ENCODE data around the gene SRSF8.
"Not testable (repeated sequence)": the region's sequence is repeated elsewhere in the genome, so short reads cannot be mapped to it uniquely, and the experiment has no call there.

Gene SRSF8

DNA sequence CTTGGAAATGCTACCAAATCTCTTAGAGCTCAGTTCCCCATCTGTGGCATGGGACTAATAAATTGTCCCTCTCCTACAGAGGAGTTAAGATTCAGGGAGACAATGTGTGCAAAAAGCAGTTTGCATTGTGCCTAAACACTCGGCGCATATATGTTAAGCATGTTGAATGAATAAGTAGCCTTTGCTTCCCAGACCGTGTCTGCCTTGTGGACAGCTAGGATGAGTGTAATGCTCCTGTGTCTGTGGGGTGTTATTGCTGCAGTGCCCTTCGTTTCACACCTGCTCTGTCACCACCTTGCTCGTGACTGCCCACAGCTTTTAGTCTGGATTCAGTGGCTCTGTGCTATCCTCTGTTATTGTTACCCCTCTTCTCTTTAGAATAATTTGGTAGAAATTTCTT, 37.0 kb downstream of the SRSF8 start:
- DNase-seq (ENCODE audit: insufficient read length, low spot score) (no peak), FAIRE-seq (no peak)
- TF ChIP-seq POLR2A (IDR thresholded peaks at IDR 0.05; ENCODE audit: low read depth, low read length) (no peak), POLR2AphosphoS5 (IDR thresholded peaks at IDR 0.05; ENCODE audit: low read depth, low read length) (no peak), SPI1 (IDR thresholded peaks at IDR 0.05; ENCODE audit: low read depth, low read length) (no peak), POU2F2 (IDR thresholded peaks at IDR 0.05; ENCODE audit: low read depth, low read length) (no peak)

GRCh38 chr11:95104121-95104830, 37.6 kb downstream of the SRSF8 start:
- TF ChIP-seq TAF1 (IDR thresholded peaks at IDR 0.05; ENCODE audit: low read depth, low read length) = no peak
- no peak for TF ChIP-seq POLR2AphosphoS5 (IDR thresholded peaks at IDR 0.05; ENCODE audit: low read depth, low read length)
- no peak for TF ChIP-seq SPI1 (IDR thresholded peaks at IDR 0.05; ENCODE audit: low read depth, low read length)
- no peak for TF ChIP-seq PAX5 (IDR thresholded peaks at IDR 0.05; ENCODE audit: insufficient read depth, low read length, severe bottlenecking)
- TF ChIP-seq POLR2A (IDR thresholded peaks at IDR 0.05; ENCODE audit: low read depth, low read length) = no peak
- no peak for TF ChIP-seq POU2F2 (IDR thresholded peaks at IDR 0.05; ENCODE audit: low read depth, low read length)
- DNase-seq (ENCODE audit: insufficient read length, low spot score) (no peak), FAIRE-seq (no peak)

- DNase-seq (ENCODE audit: insufficient read length, low spot score) = no peak
- no peak for TF ChIP-seq PAX5 (IDR thresholded peaks at IDR 0.05; ENCODE audit: insufficient read depth, low read length, severe bottlenecking)
- no peak for TF ChIP-seq TAF1 (IDR thresholded peaks at IDR 0.05; ENCODE audit: low read depth, low read length)
- no peak for TF ChIP-seq POLR2AphosphoS5 (IDR thresholded peaks at IDR 0.05; ENCODE audit: low read depth, low read length)
- TF ChIP-seq POU2F2 (IDR thresholded peaks at IDR 0.05; ENCODE audit: low read depth, low read length) = no peak
- no peak for TF ChIP-seq POLR2A (IDR thresholded peaks at IDR 0.05; ENCODE audit: low read depth, low read length)
- TF ChIP-seq SPI1 (IDR thresholded peaks at IDR 0.05; ENCODE audit: low read depth, low read length) = no peak
- FAIRE-seq = no peak
Observed at GRCh38 chr11:95104856-95105255, 38.1 kb downstream of the SRSF8 start.

GRCh38 chr11:95108159-95108611, 41.5 kb downstream of the SRSF8 start:
- DNase-seq (ENCODE audit: insufficient read length, low spot score) = no peak
- TF ChIP-seq SPI1 (IDR thresholded peaks at IDR 0.05; ENCODE audit: low read depth, low read length) = peak; percentile 36; the same call in 1 of the 2 replicates
- no peak for TF ChIP-seq POLR2AphosphoS5 (IDR thresholded peaks at IDR 0.05; ENCODE audit: low read depth, low read length)
- TF ChIP-seq TAF1 (IDR thresholded peaks at IDR 0.05; ENCODE audit: low read depth, low read length) = no peak
- no peak for FAIRE-seq

DNA sequence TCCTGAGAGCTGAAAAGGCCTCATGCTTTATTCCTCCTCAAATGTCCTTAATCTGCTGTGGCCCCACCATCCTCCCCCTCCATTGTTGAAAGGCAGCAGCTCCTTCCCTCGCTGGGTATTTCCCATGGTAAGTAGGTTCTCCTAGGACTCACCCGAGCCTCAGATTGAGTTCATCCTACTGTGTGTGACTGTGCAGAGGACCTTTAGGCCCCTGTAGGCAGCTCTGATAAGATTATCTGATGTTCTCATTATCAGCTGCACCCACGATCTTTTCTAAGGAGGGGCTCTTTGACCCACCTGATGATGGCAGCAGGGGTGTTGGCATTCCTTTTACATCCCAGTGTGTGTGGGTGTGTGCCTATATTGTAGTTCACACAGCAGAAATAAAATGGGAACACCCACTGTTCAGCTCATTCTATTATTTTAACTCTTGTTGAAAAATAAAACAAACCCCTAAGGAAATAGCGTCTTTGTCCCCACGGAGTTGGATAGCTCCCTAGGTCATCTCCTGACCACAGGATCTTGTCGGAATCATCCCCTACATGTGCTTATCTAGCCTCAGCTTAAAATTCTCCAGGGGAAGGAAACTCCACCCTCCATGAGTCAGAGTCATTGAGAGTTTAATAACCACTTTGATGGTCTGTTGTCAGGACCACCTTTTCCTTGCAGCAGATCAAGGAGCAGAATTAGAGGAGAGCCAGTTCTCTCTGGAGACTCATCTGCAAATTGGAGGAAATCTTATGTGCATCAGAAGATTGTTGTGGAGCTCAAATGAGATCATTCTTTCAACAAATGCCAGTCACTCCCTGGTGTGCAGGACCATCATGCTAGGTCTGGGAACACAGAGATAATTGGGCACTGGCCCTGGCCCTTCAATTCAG, 42.2 kb downstream of the SRSF8 start:
- DNase-seq (ENCODE audit: insufficient read length, low spot score) = no peak
- TF ChIP-seq TAF1 (IDR thresholded peaks at IDR 0.05; ENCODE audit: low read depth, low read length) (no peak), POLR2AphosphoS5 (IDR thresholded peaks at IDR 0.05; ENCODE audit: low read depth, low read length) (no peak), POLR2A (IDR thresholded peaks at IDR 0.05; ENCODE audit: low read depth, low read length) (no peak), POU2F2 (IDR thresholded peaks at IDR 0.05; ENCODE audit: low read depth, low read length) (no peak), SPI1 (IDR thresholded peaks at IDR 0.05; ENCODE audit: low read depth, low read length) (no peak), PAX5 (IDR thresholded peaks at IDR 0.05; ENCODE audit: insufficient read depth, low read length, severe bottlenecking) (no peak)
- FAIRE-seq = no peak

DNA sequence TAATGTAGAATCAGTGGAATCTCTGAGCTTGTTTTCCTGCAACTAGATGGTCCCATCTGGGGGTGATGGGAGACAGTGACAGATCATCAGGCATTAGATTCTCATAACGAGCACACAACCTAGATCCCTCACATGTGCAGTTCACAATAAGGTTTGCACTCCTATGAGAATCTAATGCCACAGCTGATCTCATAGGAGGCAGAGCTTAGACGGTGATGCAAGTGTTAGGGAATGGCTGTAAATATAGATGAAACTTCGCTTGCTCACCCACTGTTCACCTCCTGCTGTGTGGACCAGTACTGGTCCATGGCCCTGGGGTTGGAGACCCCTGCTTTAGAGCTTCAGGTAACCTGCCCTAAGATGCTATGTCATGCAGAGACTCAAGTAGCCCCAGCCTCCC, 44.8 kb downstream of the SRSF8 start:
- DNase-seq (ENCODE audit: insufficient read length, low spot score) = not testable (repeated sequence)

DNA sequence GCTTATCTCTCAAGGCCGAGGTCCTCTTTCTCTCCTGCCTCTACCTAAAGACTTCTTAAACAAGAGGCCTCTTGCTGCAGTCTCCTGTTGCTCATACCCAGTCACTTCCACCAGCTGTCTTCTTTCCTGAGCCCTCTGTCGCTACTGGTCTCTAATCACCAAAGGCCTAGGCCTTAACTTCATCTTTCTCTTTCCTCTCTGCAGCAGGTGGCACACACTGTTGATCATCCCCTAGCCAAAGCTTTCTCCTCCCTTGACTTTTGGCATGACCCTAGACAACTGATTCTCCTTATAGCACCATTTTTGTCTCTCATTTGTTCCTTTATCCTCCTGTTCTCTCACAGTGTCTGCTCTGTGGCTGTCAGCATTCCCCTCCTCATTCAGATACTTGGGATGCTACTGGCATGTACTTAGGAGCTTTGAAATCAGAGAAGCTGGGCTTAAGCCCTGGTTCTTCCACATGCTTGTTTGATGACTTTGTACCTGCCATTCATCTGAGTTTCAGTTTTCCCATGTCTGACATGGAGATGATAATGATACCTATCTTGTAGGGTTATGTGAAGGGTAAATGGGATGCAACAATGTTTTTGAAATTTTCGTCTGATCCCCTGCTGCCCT, 45.3 kb downstream of the SRSF8 start:
- TF ChIP-seq POLR2AphosphoS5 (IDR thresholded peaks at IDR 0.05; ENCODE audit: low read depth, low read length) (no peak), PAX5 (IDR thresholded peaks at IDR 0.05; ENCODE audit: insufficient read depth, low read length, severe bottlenecking) (no peak), POLR2A (IDR thresholded peaks at IDR 0.05; ENCODE audit: low read depth, low read length) (no peak), TAF1 (IDR thresholded peaks at IDR 0.05; ENCODE audit: low read depth, low read length) (no peak), SPI1 (IDR thresholded peaks at IDR 0.05; ENCODE audit: low read depth, low read length) (no peak), POU2F2 (IDR thresholded peaks at IDR 0.05; ENCODE audit: low read depth, low read length) (no peak)
- no peak for FAIRE-seq
- DNase-seq (ENCODE audit: insufficient read length, low spot score) = no peak

More for the DNA sequence above, 44.8 kb downstream of the SRSF8 start:
- FAIRE-seq = not testable (repeated sequence)

DNA sequence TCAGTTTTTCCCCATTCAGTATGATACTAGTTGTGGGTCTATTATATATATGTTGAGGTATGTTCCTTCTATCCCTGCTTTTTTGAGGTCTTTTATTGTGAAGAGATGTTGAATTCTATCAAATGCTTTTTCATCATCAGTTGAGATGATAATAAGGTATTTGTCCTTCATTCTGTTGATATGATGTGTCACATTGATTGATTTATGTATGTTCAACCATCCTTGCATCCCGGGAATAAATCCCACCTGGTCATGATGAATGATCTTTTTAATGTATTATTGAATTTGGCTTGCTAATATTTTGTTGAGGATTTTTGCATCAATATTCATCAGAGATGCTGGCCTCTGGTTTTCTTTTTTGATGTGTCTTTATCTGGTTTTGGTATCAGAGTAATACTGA, 48.9 kb downstream of the SRSF8 start:
- DNase-seq (ENCODE audit: insufficient read length, low spot score) (no peak), FAIRE-seq (no peak)
- TF ChIP-seq TAF1 (IDR thresholded peaks at IDR 0.05; ENCODE audit: low read depth, low read length) = no peak
- no peak for TF ChIP-seq PAX5 (IDR thresholded peaks at IDR 0.05; ENCODE audit: insufficient read depth, low read length, severe bottlenecking)
- TF ChIP-seq POU2F2 (IDR thresholded peaks at IDR 0.05; ENCODE audit: low read depth, low read length) = no peak
- TF ChIP-seq POLR2A (IDR thresholded peaks at IDR 0.05; ENCODE audit: low read depth, low read length) = no peak
- TF ChIP-seq SPI1 (IDR thresholded peaks at IDR 0.05; ENCODE audit: low read depth, low read length) = no peak
- no peak for TF ChIP-seq POLR2AphosphoS5 (IDR thresholded peaks at IDR 0.05; ENCODE audit: low read depth, low read length)

DNA sequence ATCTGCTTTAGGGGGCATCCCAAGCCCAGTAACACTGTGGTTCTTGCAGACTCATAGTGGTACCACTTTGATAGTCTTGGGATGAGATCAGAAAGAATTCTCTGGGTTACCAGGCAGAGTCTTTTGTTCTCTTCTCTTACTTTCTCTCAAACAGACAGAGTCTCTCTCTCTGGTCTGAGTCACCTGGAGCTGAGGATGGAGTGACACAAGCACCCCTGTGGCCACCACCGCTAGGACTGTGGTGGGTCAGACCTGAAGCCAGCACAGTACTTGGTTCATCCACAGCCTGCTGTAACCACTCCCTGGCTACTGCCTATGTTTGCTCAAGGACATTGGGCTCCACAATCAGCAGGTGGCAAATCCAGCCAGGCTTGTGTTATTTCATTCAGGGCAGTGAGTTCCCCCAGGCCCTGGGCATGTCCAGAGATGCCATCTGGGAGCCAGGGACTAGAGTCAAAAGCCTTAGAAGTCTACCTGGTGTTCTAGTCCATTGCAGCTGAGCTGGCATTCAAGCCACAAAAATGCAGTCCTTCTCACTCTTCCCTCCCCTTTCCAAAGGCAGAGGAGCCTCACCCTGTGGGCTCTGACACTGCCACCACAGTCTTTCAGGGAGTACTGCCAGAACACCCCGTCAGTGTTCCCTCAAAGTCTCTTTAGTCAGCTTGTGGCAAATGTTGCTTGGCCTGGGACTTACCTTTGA, 52.8 kb downstream of the SRSF8 start:
- FAIRE-seq = no peak
- no peak for TF ChIP-seq POLR2AphosphoS5 (IDR thresholded peaks at IDR 0.05; ENCODE audit: low read depth, low read length)
- TF ChIP-seq SPI1 (IDR thresholded peaks at IDR 0.05; ENCODE audit: low read depth, low read length) = no peak
- TF ChIP-seq POLR2A (IDR thresholded peaks at IDR 0.05; ENCODE audit: low read depth, low read length) = no peak
- no peak for TF ChIP-seq POU2F2 (IDR thresholded peaks at IDR 0.05; ENCODE audit: low read depth, low read length)
- TF ChIP-seq PAX5 (IDR thresholded peaks at IDR 0.05; ENCODE audit: insufficient read depth, low read length, severe bottlenecking) = no peak
- TF ChIP-seq TAF1 (IDR thresholded peaks at IDR 0.05; ENCODE audit: low read depth, low read length) = no peak
- DNase-seq (ENCODE audit: insufficient read length, low spot score) = no peak

Data from GM12891 (cell line).